Nephron (organoid): ENCODE measurements around the gene PLEKHA7.

Experiments used
- H3K27ac Mint-ChIP-seq, 3 experiments: 2 replicates each; pipeline ENCODE4 v1.8.0; 2020; ENCODE audit warnings: mixed read lengths in 3 of 3, mild to moderate bottlenecking in 2 of 3, moderate library complexity in 1 of 3
- H3K27me3 Mint-ChIP-seq: 2 replicates; pipeline ENCODE4 v1.8.0; 2021; ENCODE audit warnings: low read depth, mild to moderate bottlenecking, moderate library complexity, mixed read lengths
- H3K36me3 Mint-ChIP-seq: 2 replicates; pipeline ENCODE4 v1.8.0; 2020; ENCODE audit warnings: low read depth, mixed read lengths
- H3K4me1 Mint-ChIP-seq: 2 replicates; pipeline ENCODE4 v1.8.0; 2020; ENCODE audit warnings: mixed read lengths
- H3K4me3 Mint-ChIP-seq, 3 experiments: 2 replicates each; pipeline ENCODE4 v1.8.0; 2020; ENCODE audit warnings: mild to moderate bottlenecking in 3 of 3, mixed read lengths in 3 of 3, moderate library complexity in 2 of 3
- H3K9me3 Mint-ChIP-seq: 2 replicates; pipeline ENCODE4 v1.8.0; 2020; ENCODE audit warnings: mixed read lengths
- TF ChIP-seq, protein P1 (sequence below), 3 experiments: fragments of 200-600 bp; sonication (generic); IDR thresholded peaks; one replicate each; pipeline ENCODE4 v1.5.0; 2021; ENCODE audit warnings: antibody characterized with exemption in 3 of 3; ENCODE audit not compliant: unreplicated experiment in 3 of 3

PLEKHA7 gene

GRCh38 chr11:16800382-16800781 is 213.8 kb downstream of the PLEKHA7 start:
- Mint-ChIP-seq H3K4me1 (peaks cover 14% of the 10 kb centered on the region), H3K27ac (no peak overlapping the region), H3K36me3 (no peaks in the 10 kb centered on the region), H3K27me3 (no peaks in the 10 kb centered on the region), H3K4me3 (no peak overlapping the region), H3K9me3 (no peaks in the 10 kb centered on the region)
- TF ChIP-seq, protein P1, sequence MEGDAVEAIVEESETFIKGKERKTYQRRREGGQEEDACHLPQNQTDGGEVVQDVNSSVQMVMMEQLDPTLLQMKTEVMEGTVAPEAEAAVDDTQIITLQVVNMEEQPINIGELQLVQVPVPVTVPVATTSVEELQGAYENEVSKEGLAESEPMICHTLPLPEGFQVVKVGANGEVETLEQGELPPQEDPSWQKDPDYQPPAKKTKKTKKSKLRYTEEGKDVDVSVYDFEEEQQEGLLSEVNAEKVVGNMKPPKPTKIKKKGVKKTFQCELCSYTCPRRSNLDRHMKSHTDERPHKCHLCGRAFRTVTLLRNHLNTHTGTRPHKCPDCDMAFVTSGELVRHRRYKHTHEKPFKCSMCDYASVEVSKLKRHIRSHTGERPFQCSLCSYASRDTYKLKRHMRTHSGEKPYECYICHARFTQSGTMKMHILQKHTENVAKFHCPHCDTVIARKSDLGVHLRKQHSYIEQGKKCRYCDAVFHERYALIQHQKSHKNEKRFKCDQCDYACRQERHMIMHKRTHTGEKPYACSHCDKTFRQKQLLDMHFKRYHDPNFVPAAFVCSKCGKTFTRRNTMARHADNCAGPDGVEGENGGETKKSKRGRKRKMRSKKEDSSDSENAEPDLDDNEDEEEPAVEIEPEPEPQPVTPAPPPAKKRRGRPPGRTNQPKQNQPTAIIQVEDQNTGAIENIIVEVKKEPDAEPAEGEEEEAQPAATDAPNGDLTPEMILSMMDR (IDR thresholded peaks at IDR 0.05; ENCODE audit: unreplicated experiment in 3 of 3): no peak

- H3K4me3 Mint-ChIP-seq: no peak overlapping the region
- peaks cover 10% of the 10 kb centered on the region for H3K4me1 Mint-ChIP-seq
- no peaks in the 10 kb centered on the region for H3K27me3 Mint-ChIP-seq
- TF ChIP-seq, protein P1 (IDR thresholded peaks at IDR 0.05; ENCODE audit: unreplicated experiment in 3 of 3): no peak
- peaks cover 2% of the 10 kb centered on the region for H3K36me3 Mint-ChIP-seq
- H3K9me3 Mint-ChIP-seq: no peaks in the 10 kb centered on the region
- H3K27ac Mint-ChIP-seq: no peak overlapping the region
These were observed 214.3 kb downstream of the PLEKHA7 start for GRCh38 chr11:16799890-16800289.

DNA sequence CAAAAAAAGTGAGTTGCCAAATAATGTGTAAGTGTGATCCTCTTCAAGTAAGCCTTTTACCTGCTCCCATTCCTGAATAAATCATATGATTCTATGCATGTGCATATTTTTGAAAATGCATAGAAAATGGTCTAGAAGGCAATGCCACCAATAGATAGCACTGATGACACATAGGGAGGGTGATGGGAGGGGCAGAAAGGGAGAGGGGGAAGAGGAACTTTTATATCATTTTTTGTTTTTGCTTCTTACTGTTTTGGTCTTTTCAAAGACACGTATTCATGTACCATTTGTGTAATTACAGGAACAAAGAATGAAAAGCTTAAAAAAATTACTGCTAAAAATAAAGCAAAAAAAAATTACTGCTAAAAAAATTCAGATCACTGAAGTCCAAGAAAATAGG is 215.0 kb downstream of the PLEKHA7 start:
- TF ChIP-seq, protein P1 (IDR thresholded peaks at IDR 0.05; ENCODE audit: unreplicated experiment in 3 of 3): no peak

DNA sequence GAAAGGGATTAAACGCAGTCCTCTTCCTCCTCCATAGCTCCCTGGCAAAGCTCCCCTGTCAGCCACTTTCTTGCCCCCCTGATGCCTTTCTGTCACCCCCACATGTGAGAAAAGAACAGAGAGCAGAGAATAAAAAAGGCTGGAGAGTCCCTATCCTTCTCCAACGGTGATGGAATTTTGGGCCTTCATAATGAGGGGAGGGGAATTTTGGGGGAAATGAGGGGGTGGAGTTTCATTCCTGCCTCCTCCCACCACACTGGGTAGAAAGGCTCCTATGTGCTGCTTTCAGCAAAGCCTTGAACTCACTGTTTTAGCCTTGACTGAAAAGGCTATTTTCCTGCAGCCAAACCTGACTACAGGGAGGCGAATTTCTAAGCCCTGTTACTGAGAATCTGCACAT is 216.4 kb downstream of the PLEKHA7 start:
- no peaks in the 10 kb centered on the region for H3K9me3 Mint-ChIP-seq

More for the DNA sequence above, 215.0 kb downstream of the PLEKHA7 start:
- Mint-ChIP-seq H3K4me1 (peaks cover 4% of the 10 kb centered on the region), H3K27me3 (no peaks in the 10 kb centered on the region), H3K36me3 (peaks cover 3% of the 10 kb centered on the region), H3K27ac (no peak overlapping the region), H3K9me3 (no peaks in the 10 kb centered on the region), H3K4me3 (no peak overlapping the region)

GRCh38 chr11:16796311-16796710 is 217.9 kb downstream of the PLEKHA7 start:
- Mint-ChIP-seq H3K36me3 (peaks cover 3% of the 10 kb centered on the region), H3K9me3 (no peaks in the 10 kb centered on the region), H3K4me1 (peaks cover 6% of the 10 kb centered on the region), H3K27ac (no peak overlapping the region), H3K27me3 (peaks cover 3% of the 10 kb centered on the region), H3K4me3 (no peak overlapping the region)
- TF ChIP-seq, protein P1 (IDR thresholded peaks at IDR 0.05; ENCODE audit: unreplicated experiment in 3 of 3): no peak

More for the DNA sequence above, 216.4 kb downstream of the PLEKHA7 start:
- H3K4me3 Mint-ChIP-seq: no peak overlapping the region
- no peak overlapping the region for H3K27ac Mint-ChIP-seq
- TF ChIP-seq, protein P1 (IDR thresholded peaks at IDR 0.05; ENCODE audit: unreplicated experiment in 3 of 3): no peak
- H3K36me3 Mint-ChIP-seq: peaks cover 3% of the 10 kb centered on the region
- H3K27me3 Mint-ChIP-seq: no peaks in the 10 kb centered on the region
- H3K4me1 Mint-ChIP-seq: no peaks in the 10 kb centered on the region

- Mint-ChIP-seq H3K27me3 (peaks cover 4% of the 10 kb centered on the region), H3K9me3 (no peaks in the 10 kb centered on the region), H3K27ac (no peak overlapping the region)
These were observed 219.1 kb downstream of the PLEKHA7 start for GRCh38 chr11:16795146-16795545.

More at GRCh38 chr11:16795146-16795545, 219.1 kb downstream of the PLEKHA7 start:
- Mint-ChIP-seq H3K4me3 (no peak overlapping the region), H3K4me1 (peaks cover 6% of the 10 kb centered on the region), H3K36me3 (peaks cover 3% of the 10 kb centered on the region)
- TF ChIP-seq, protein P1 (IDR thresholded peaks at IDR 0.05; ENCODE audit: unreplicated experiment in 3 of 3): no peak
